Keratinocyte (primary cell): Measurements from ENCODE around the gene ABTB1. TPM values are rescaled to one million over a fixed set of nuclear protein-coding genes. Genes with fewer than 3 reads are reported as not detected.

Source experiments
- DNase-seq: peaks from one replicate; pipeline ENCODE4 v3.0.0-alpha.2; 2011; ENCODE audit warnings: low read depth, missing footprints, low spot score
- FAIRE-seq: peaks from 2 replicates; lab custom pipeline; 2011; peaks lifted over from hg19 to GRCh38; lab: Jason Lieb, UNC
- H2AFZ ChIP-seq: 2 replicates; pipeline ENCODE4 v1.6.0; 2012; ENCODE audit warnings: low read length, control low read depth, inconsistent platforms; ENCODE audit not compliant: control insufficient read depth
- H3K27ac ChIP-seq: 2 replicates; pipeline ENCODE4 v1.5.1; 2011; ENCODE audit warnings: low read length; ENCODE audit not compliant: control insufficient read depth, insufficient read depth
- H3K27me3 ChIP-seq: 3 replicates; pipeline ENCODE4 v1.6.0; 2011; ENCODE audit warnings: low read length; ENCODE audit not compliant: control insufficient read depth, insufficient read depth; ENCODE audit errors: extremely low read depth
- H3K36me3 ChIP-seq, 2 experiments: 2 replicates in 1 of 2; 3 replicates in 1 of 2; pipeline ENCODE4 v1.5.1; 2011; ENCODE audit warnings: low read length in 2 of 2, mild to moderate bottlenecking in 1 of 2; ENCODE audit not compliant: control insufficient read depth in 2 of 2, insufficient read depth in 2 of 2; ENCODE audit errors: extremely low read depth in 1 of 2
- H3K4me1 ChIP-seq: 3 replicates; pipeline ENCODE4 v1.5.1; 2011; ENCODE audit warnings: low read length; ENCODE audit not compliant: control insufficient read depth, insufficient read depth; ENCODE audit errors: extremely low read depth
- H3K4me2 ChIP-seq: 3 replicates; pipeline ENCODE4 v1.6.0; 2011; ENCODE audit warnings: low read depth, low read length; ENCODE audit not compliant: control insufficient read depth, insufficient read depth; ENCODE audit errors: extremely low read depth
- H3K4me3 ChIP-seq, 3 experiments: fragments of 200-600 bp in 1 of 3; sonication (generic) in 1 of 3; 2 replicates in 2 of 3; 3 replicates in 1 of 3; pipeline ENCODE4 v1.5.1; 2011 to 2016; ENCODE audit warnings: low read length in 3 of 3, mild to moderate bottlenecking in 3 of 3, control low read depth in 2 of 3, inconsistent platforms in 1 of 3, low read depth in 1 of 3, mixed read lengths in 1 of 3, mixed run types in 1 of 3, moderate library complexity in 1 of 3; ENCODE audit not compliant: control insufficient read depth in 2 of 3, insufficient read depth in 2 of 3; ENCODE audit errors: extremely low read depth in 1 of 3
- H3K79me2 ChIP-seq: 2 replicates; pipeline ENCODE4 v1.6.0; 2012; ENCODE audit warnings: low read length; ENCODE audit not compliant: control insufficient read depth, insufficient read depth
- H3K9ac ChIP-seq: 3 replicates; pipeline ENCODE4 v1.6.0; 2011; ENCODE audit warnings: low read length; ENCODE audit not compliant: control insufficient read depth, insufficient read depth; ENCODE audit errors: extremely low read depth
- H3K9me1 ChIP-seq: 3 replicates; pipeline ENCODE4 v1.6.0; 2011; ENCODE audit warnings: low read length; ENCODE audit not compliant: control insufficient read depth, insufficient read depth; ENCODE audit errors: extremely low read depth
- H3K9me3 ChIP-seq: 2 replicates; pipeline ENCODE4 v1.5.1; 2012; ENCODE audit warnings: low read depth, low read length; ENCODE audit not compliant: control insufficient read depth
- H4K20me1 ChIP-seq: 3 replicates; pipeline ENCODE4 v1.6.0; 2011; ENCODE audit warnings: low read length; ENCODE audit not compliant: control insufficient read depth, insufficient read depth; ENCODE audit errors: extremely low read depth
- CTCF ChIP-seq, 3 experiments: IDR thresholded peaks in 1 of 3; conservative IDR thresholded peaks in 1 of 3; optimal IDR thresholded peaks in 1 of 3; 2 replicates in 2 of 3; 3 replicates in 1 of 3; pipeline versions ENCODE3 to v1.5.1; 2011; ENCODE audit warnings: low read length in 3 of 3, mild to moderate bottlenecking in 3 of 3, moderate library complexity in 2 of 3, control low read depth in 1 of 3, inconsistent platforms in 1 of 3; ENCODE audit not compliant: insufficient read depth in 2 of 3; ENCODE audit errors: extremely low read depth in 1 of 3
- EZH2 ChIP-seq: IDR thresholded peaks from one replicate; pipeline ENCODE4 v1.6.1; 2012; ENCODE audit warnings: inconsistent platforms, mild to moderate bottlenecking, low read length, moderate library complexity
- dilution Hi-C: fragments of 300-500 bp; cut with MboI; formaldehyde crosslinking; loops from one replicate; pipeline ENCODE4 v1.7.0; 2020; ENCODE audit warnings: low sequenced_read_pairs; ENCODE audit not compliant: extremely low pct_ligation_motif_present
- polyA plus RNA-seq, 5 experiments: library from polyadenylated mRNA; depleted of rRNA in 3 of 5; stranded (reverse) in 3 of 5; stranded (forward) in 1 of 5; unstranded in 1 of 5; fragments of >200 nt; gene quantifications; 1 replicate in 1 of 5; 2 replicates in 3 of 5; 3 replicates in 1 of 5; pipeline versions ENCODE4 v1.2.1 to v1.2.3, GENCODE V29; 2011 to 2012; ENCODE audit warnings: missing spikeins in 2 of 5, low read depth in 1 of 5, low replicate concordance in 1 of 5

Gene ABTB1
- polyA plus RNA-seq, 1 donor (not counting 4 experiments of a cell fraction or from before 2014, with no cell fraction given) = 11.6 TPM

- DNase-seq (no peak), FAIRE-seq (no peak)
- TF ChIP-seq EZH2 (no peak), CTCF (optimal IDR thresholded peaks at IDR 0.05 in 1 of 3, IDR thresholded peaks at IDR 0.05 in 1 of 3, conservative IDR thresholded peaks at IDR 0.05 in 1 of 3; ENCODE audit: extremely low read depth in 1 of 3, insufficient read depth in 2 of 3, low read length in 3 of 3) (no peak)
- no peak overlapping the region for H3K9ac ChIP-seq
- no peaks in the 10 kb centered on the region for H3K4me1 ChIP-seq
- dilution Hi-C loops = no loop called here
- H3K27ac ChIP-seq = no peak overlapping the region
- H4K20me1 ChIP-seq = no peaks in the 10 kb centered on the region
- no peak overlapping the region for H2AFZ ChIP-seq
- no peak overlapping the region for H3K4me3 ChIP-seq
- H3K9me3 ChIP-seq = no peaks in the 10 kb centered on the region
- H3K27me3 ChIP-seq = no peaks in the 10 kb centered on the region
- H3K4me2 ChIP-seq = no peak overlapping the region
- H3K79me2 ChIP-seq = no peaks in the 10 kb centered on the region
- no peaks in the 10 kb centered on the region for H3K36me3 ChIP-seq
- no peaks in the 10 kb centered on the region for H3K9me1 ChIP-seq
These were observed 6.1 kb upstream of the ABTB1 start for GRCh38 chr3:127666676-127667075.

- no peak overlapping the region for H3K9ac ChIP-seq
- no peaks in the 10 kb centered on the region for H4K20me1 ChIP-seq
- dilution Hi-C loops = no loop called here
- no peak overlapping the region for H2AFZ ChIP-seq
- no peaks in the 10 kb centered on the region for H3K36me3 ChIP-seq
- TF ChIP-seq EZH2 = no peak
- no peak for TF ChIP-seq CTCF (optimal IDR thresholded peaks at IDR 0.05 in 1 of 3, IDR thresholded peaks at IDR 0.05 in 1 of 3, conservative IDR thresholded peaks at IDR 0.05 in 1 of 3; ENCODE audit: extremely low read depth in 1 of 3, insufficient read depth in 2 of 3, low read length in 3 of 3)
- H3K9me1 ChIP-seq = no peaks in the 10 kb centered on the region
- H3K9me3 ChIP-seq = no peaks in the 10 kb centered on the region
- no peak for DNase-seq
- FAIRE-seq = no peak
- H3K79me2 ChIP-seq = no peaks in the 10 kb centered on the region
- no peak overlapping the region for H3K4me2 ChIP-seq
- H3K27me3 ChIP-seq = no peaks in the 10 kb centered on the region
- H3K4me1 ChIP-seq = peaks cover 4% of the 10 kb centered on the region
- H3K27ac ChIP-seq = no peak overlapping the region
- H3K4me3 ChIP-seq = no peak overlapping the region
These were observed 5.6 kb upstream of the ABTB1 start for GRCh38 chr3:127667119-127667681.
